Measurements from ENCODE around the gene GPR173. TPM values are rescaled to one million over a fixed set of nuclear protein-coding genes. Genes with fewer than 3 reads are reported as not detected.

The GPR173 gene
- total RNA-seq, 6 experiments from 2014 or later, result 0.13 to 0.51 (median 0.23) TPM; not detected in 3

- Histone ChIP-seq H3K4me1 (no peaks in the 10 kb centered on the region), H3K27ac (no peak overlapping the region), H3K27me3 (peaks cover 0 to 7% of the 10 kb centered on the region in 2 donors), H3K4me3 (no peak overlapping the region), H3K36me3 (no peaks in the 10 kb centered on the region), H3K9me3 (no peaks in the 10 kb centered on the region)
- TF ChIP-seq, protein P1, sequence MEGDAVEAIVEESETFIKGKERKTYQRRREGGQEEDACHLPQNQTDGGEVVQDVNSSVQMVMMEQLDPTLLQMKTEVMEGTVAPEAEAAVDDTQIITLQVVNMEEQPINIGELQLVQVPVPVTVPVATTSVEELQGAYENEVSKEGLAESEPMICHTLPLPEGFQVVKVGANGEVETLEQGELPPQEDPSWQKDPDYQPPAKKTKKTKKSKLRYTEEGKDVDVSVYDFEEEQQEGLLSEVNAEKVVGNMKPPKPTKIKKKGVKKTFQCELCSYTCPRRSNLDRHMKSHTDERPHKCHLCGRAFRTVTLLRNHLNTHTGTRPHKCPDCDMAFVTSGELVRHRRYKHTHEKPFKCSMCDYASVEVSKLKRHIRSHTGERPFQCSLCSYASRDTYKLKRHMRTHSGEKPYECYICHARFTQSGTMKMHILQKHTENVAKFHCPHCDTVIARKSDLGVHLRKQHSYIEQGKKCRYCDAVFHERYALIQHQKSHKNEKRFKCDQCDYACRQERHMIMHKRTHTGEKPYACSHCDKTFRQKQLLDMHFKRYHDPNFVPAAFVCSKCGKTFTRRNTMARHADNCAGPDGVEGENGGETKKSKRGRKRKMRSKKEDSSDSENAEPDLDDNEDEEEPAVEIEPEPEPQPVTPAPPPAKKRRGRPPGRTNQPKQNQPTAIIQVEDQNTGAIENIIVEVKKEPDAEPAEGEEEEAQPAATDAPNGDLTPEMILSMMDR (IDR thresholded peaks at IDR 0.05), result no peak
- TF ChIP-seq POLR2A (IDR thresholded peaks at IDR 0.05), result no peak
- 43% methylated on average over 5 of the region's 5 CpGs for WGBS (ENCODE audit: insufficient coverage, low coverage, low lambda C conversion rate, missing lambda C conversion rate)
- intact Hi-C loops (cut with DNase I), result no loop called here
- no peak for ATAC-seq
- DNase-seq, result no peak
Observed at GRCh38 chrX:53036149-53036548, 12.4 kb upstream of the GPR173 start.

DNA sequence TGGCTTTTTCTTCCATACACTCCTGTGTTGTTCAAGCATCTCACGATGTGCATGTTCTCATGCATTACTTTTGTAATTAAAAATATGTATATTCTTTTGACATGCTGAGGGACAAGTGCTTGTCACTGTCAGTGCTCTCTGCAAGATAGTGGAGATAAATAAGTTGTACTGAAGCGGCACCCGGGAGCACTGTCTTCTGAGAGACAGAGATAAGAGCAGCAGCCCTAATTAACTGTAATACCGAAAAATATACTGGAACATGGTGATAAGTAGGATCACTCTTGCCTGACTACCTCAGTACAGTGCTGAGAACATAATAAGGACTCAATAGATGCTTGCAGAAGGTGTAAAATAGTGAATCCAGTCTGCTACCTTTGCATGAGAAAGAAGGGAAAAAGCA, 9.4 kb upstream of the GPR173 start:
- Histone ChIP-seq H3K27me3 (peaks cover 0 to 7% of the 10 kb centered on the region in 2 donors), H3K4me1 (no peaks in the 10 kb centered on the region), H3K9me3 (no peaks in the 10 kb centered on the region), H3K36me3 (no peaks in the 10 kb centered on the region), H3K27ac (no peak overlapping the region), H3K4me3 (no peak overlapping the region)
- ATAC-seq (no peak), DNase-seq (no peak)
- 43% methylated on average over 4 of the region's 4 CpGs for WGBS (ENCODE audit: insufficient coverage, low coverage, low lambda C conversion rate, missing lambda C conversion rate)
- intact Hi-C loops (cut with DNase I), result no loop called here
- TF ChIP-seq POLR2A (IDR thresholded peaks at IDR 0.05), result no peak
- TF ChIP-seq, protein P1 (IDR thresholded peaks at IDR 0.05), result no peak

GRCh38 chrX:53044995-53045394, 3.6 kb upstream of the GPR173 start:
- intact Hi-C loops (cut with DNase I), result no loop called here
- no peak for ATAC-seq
- 82% methylated on average over 5 of the region's 5 CpGs for WGBS (ENCODE audit: insufficient coverage, low coverage, low lambda C conversion rate, missing lambda C conversion rate)
- H3K36me3 ChIP-seq, result no peaks in the 10 kb centered on the region
- TF ChIP-seq, protein P1 (IDR thresholded peaks at IDR 0.05), result no peak
- TF ChIP-seq POLR2A (IDR thresholded peaks at IDR 0.05), result no peak
- H3K9me3 ChIP-seq, result no peaks in the 10 kb centered on the region
- H3K4me1 ChIP-seq, result no peaks in the 10 kb centered on the region
- H3K27ac ChIP-seq, result no peak overlapping the region
- H3K27me3 ChIP-seq, result no peaks in the 10 kb centered on the region
- H3K4me3 ChIP-seq, result no peak overlapping the region
- DNase-seq, result no peak

GRCh38 chrX:53047228-53047627, 1.4 kb upstream of the GPR173 start:
- no peaks in the 10 kb centered on the region for H3K4me1 ChIP-seq
- intact Hi-C loops (cut with DNase I), result no loop called here
- no peaks in the 10 kb centered on the region for H3K9me3 ChIP-seq
- DNase-seq, result no peak
- no peaks in the 10 kb centered on the region for H3K36me3 ChIP-seq
- 67% methylated on average over 6 of the region's 6 CpGs for WGBS (ENCODE audit: insufficient coverage, low coverage, low lambda C conversion rate, missing lambda C conversion rate)
- no peak for TF ChIP-seq POLR2A (IDR thresholded peaks at IDR 0.05)
- TF ChIP-seq, protein P1 (IDR thresholded peaks at IDR 0.05), result no peak
- no peak for ATAC-seq
- no peaks in the 10 kb centered on the region for H3K27me3 ChIP-seq
- H3K27ac ChIP-seq, result no peak overlapping the region
- H3K4me3 ChIP-seq, result no peak overlapping the region

DNA sequence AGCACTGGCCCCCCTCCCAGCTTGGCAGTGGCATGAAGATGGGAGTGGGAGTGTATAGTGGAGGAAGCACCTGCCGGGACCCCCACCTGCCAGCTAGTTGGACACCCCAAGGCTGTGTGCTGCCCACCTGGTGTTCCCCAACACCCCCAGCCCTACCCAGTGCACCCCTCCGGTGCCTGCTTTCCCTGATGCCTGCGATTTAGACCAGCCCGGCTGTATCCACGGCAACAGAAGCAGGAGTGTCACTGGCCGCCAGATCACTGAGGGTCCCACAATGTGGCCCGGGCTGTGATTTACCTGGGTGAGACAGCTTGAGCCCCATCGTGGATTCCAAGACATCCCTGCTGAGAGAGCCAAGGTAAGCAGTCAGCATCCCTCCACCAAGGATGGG, 533 bp downstream of the GPR173 start:
- no peak for DNase-seq
- TF ChIP-seq, protein P1 (IDR thresholded peaks at IDR 0.05), result no peak
- H3K27me3 ChIP-seq, result no peaks in the 10 kb centered on the region
- intact Hi-C loops (cut with DNase I), result no loop called here
- H3K27ac ChIP-seq, result no peak overlapping the region
- H3K4me3 ChIP-seq, result no peak overlapping the region
- ATAC-seq, result no peak
- H3K36me3 ChIP-seq, result no peaks in the 10 kb centered on the region
- H3K4me1 ChIP-seq, result no peaks in the 10 kb centered on the region
- H3K9me3 ChIP-seq, result no peaks in the 10 kb centered on the region
- no CpG with 5 or more reads among the region's 8 CpGs for WGBS (ENCODE audit: insufficient coverage, low coverage, low lambda C conversion rate, missing lambda C conversion rate)
